ENCODE data around the gene IFFO2. TPM values are rescaled to one million over a fixed set of nuclear protein-coding genes. Genes with fewer than 3 reads are reported as not detected.

The IFFO2 gene
- total and polyA plus RNA-seq, 2 of the 13 experiments (the other 11 are each of a cell fraction or from before 2014, with no cell fraction given) = 7.3 to 16.7 TPM

GRCh38 chr1:18901147-18901951 lies 55.1 kb downstream of the IFFO2 start:
- peak overlapping the region; percentile 89 for H3K9ac ChIP-seq (ENCODE audit: insufficient read depth, low read depth, low read length)
- CTCF ChIA-PET (ENCODE audit: low intra/inter-chr PET ratio, low total read pairs) = no interaction called here
- in situ Hi-C loops (cut with HindIII; ENCODE audit: extremely low pct_ligation_motif_present, low pct_unique_long_range_greater_than_20kb) = no loop called here
- H3K9me3 ChIP-seq (ENCODE audit: low read length) = no peaks in the 10 kb centered on the region
- H3K36me3 ChIP-seq (replicated peaks in 1 of 2; ENCODE audit: control insufficient read depth in 1 of 2, insufficient read depth in 2 of 2, low read length in 2 of 2) = peaks cover 6 to 19% of the 10 kb centered on the region in 2 experiments; a peak in 4 of 5 replicates
- peaks cover 46% of the 10 kb centered on the region for H3K79me2 ChIP-seq (ENCODE audit: insufficient read depth, low read length)
- POLR2A ChIA-PET = interaction anchor here (0.7 to 3.2 kb wide), 10 partner anchors 10 to 238 kb away, joined by 3 to 13 read pairs (median 4); partner anchors contain the start of gene IFFO2
- H2AFZ ChIP-seq (ENCODE audit: low read length) = no peak overlapping the region
- FAIRE-seq = peak; percentile 97
- intact Hi-C loops (cut with micrococcal nuclease; ENCODE audit: unreplicated experiment) = loop anchor here (2.0 kb wide), 2 partner anchors 17 to 109 kb away; no protein-coding TSS in a partner anchor
- peak; percentile 91 for DNase-seq (ENCODE audit: low spot score)
- H3K4me1 ChIP-seq (ENCODE audit: insufficient read depth, low read length) = peaks cover 59% of the 10 kb centered on the region
- peak; percentile 72 for ATAC-seq
- WGBS (ENCODE audit: low lambda C conversion rate) = 0% methylated on average over 9 of the region's 9 CpGs
- H3K27ac ChIP-seq (ENCODE audit: extremely low read length, insufficient read depth, low read length) = peak overlapping the region; percentile 95
- 0 out of 2 replicates have a peak, but pooled peaks cover 5% of the 10 kb centered on the region for H4K20me1 ChIP-seq (ENCODE audit: insufficient read depth, low read length)
- H3K27me3 ChIP-seq (ENCODE audit: control insufficient read depth in 1 of 2, insufficient read depth in 2 of 2, low read length in 2 of 2) = no peaks in the 10 kb centered on the region
- H3K4me3 ChIP-seq (replicated peaks in 1 of 3; ENCODE audit: insufficient read depth in 1 of 3, low read depth in 2 of 3, low read length in 3 of 3) = peak overlapping the region; percentile 81 to 95 (median 94)
- no TSS peak for BruUV-seq (replicated peaks)
- peak overlapping the region; percentile 97 for H3K4me2 ChIP-seq (ENCODE audit: low read depth, low read length)
- TF ChIP-seq IRX3 (CRISPR knock-in tag; IDR thresholded peaks at IDR 0.05; ENCODE audit: borderline replicate concordance, low read depth) = no peak
- no peak for TF ChIP-seq GLI4 (CRISPR knock-in tag; IDR thresholded peaks at IDR 0.05; ENCODE audit: borderline replicate concordance)
- 0 out of 2 replicates have a peak, but pooled peaks have one; percentile 34 for TF ChIP-seq ZHX1 (CRISPR knock-in tag; IDR thresholded peaks at IDR 0.05; ENCODE audit: low read depth)
- TF ChIP-seq ETV6 (CRISPR knock-in tag; conservative IDR thresholded peaks at IDR 0.05) = no peak
- TF ChIP-seq U2AF1 (optimal IDR thresholded peaks at IDR 0.05; ENCODE audit: low read depth, low read length) = peak; percentile 95
- no peak; the same call in 1 of the 2 replicates for TF ChIP-seq NCOR1 (IDR thresholded peaks at IDR 0.05; ENCODE audit: borderline replicate concordance, low read length)
- TF ChIP-seq IKZF1 (IDR thresholded peaks at IDR 0.05) = no peak
- no peak for TF ChIP-seq ZFP36L2 (CRISPR knock-in tag; IDR thresholded peaks at IDR 0.05)
- TF ChIP-seq ESRRA (CRISPR knock-in tag; IDR thresholded peaks at IDR 0.05; ENCODE audit: low read depth) = peak; percentile 72; the same call in 1 of the 2 replicates
- no peak for TF ChIP-seq ZBTB37 (CRISPR knock-in tag; IDR thresholded peaks at IDR 0.05)
- TF ChIP-seq NR2F2 (IDR thresholded peaks at IDR 0.05; ENCODE audit: borderline replicate concordance, low read depth) = peak; percentile 95
- no peak for TF ChIP-seq FOXA1 (IDR thresholded peaks at IDR 0.05)
- peak; percentile 55 for TF ChIP-seq FOXA1 (CRISPR knock-in tag; IDR thresholded peaks at IDR 0.05)
- TF ChIP-seq BATF2 (CRISPR knock-in tag; IDR thresholded peaks at IDR 0.05) = no peak
- no peak for TF ChIP-seq TEF (CRISPR knock-in tag; IDR thresholded peaks at IDR 0.05)
- no peak for TF ChIP-seq ZMAT3 (CRISPR knock-in tag; conservative IDR thresholded peaks at IDR 0.05)
